A673 (cell line): ENCODE measurements around the gene SYNJ2BP. TPM values are rescaled to one million over a fixed set of nuclear protein-coding genes. Genes with fewer than 3 reads are reported as not detected.
A peak's percentile ranks its signal among the peaks of the same experiment; 100 is the strongest.
"Not testable (repeated sequence)": the region's sequence is repeated elsewhere in the genome, so short reads cannot be mapped to it uniquely, and the experiment has no call there.

Experiments
- BruUV-seq: library from RNA; stranded (reverse); fragments of 400-500 nt; replicated peaks from 2 replicates; lab custom pipeline; 2021; lab: Mats Ljungman, UMichigan
- CTCF ChIA-PET: fragments of 300-600 bp; sonication (Branson Sonifier 250); formaldehyde crosslinking; loops from one replicate; lab custom pipeline; 2022; ENCODE audit warnings: antibody characterized with exemption; lab: Charles Lee
- POLR2A ChIA-PET: fragments of 300-600 bp; sonication (Branson Sonifier 250); formaldehyde crosslinking; loops from one replicate; lab custom pipeline; 2022; ENCODE audit warnings: antibody characterized with exemption; ENCODE audit not compliant: low non-redundant PET; lab: Charles Lee
- DNase-seq: peaks from one replicate; pipeline ENCODE4 v3.0.0-alpha.2; 2015; ENCODE audit warnings: low spot score
- H3K27ac ChIP-seq: fragments of 200-600 bp; sonication (generic); 2 replicates; pipeline ENCODE4 v1.5.1; 2016; ENCODE audit warnings: mixed run types, low read depth, mild to moderate bottlenecking, mixed read lengths, antibody characterized with exemption, low read length; ENCODE audit not compliant: poor library complexity, severe bottlenecking
- H3K27me3 ChIP-seq: fragments of 200-600 bp; sonication (generic); replicated peaks from 2 replicates; pipeline ENCODE4 v1.6.1; 2017; ENCODE audit warnings: mixed run types, low read depth, mild to moderate bottlenecking, mixed read lengths, antibody characterized with exemption, low read length; ENCODE audit not compliant: insufficient read depth, poor library complexity
- H3K36me3 ChIP-seq: fragments of 200-600 bp; sonication (generic); 2 replicates; pipeline ENCODE4 v1.6.1; 2016; ENCODE audit warnings: mixed run types, mild to moderate bottlenecking, mixed read lengths, antibody characterized with exemption, low read length; ENCODE audit not compliant: insufficient read depth, poor library complexity, severe bottlenecking
- H3K4me1 ChIP-seq: fragments of 200-600 bp; sonication (generic); 2 replicates; pipeline ENCODE4 v1.6.1; 2017; ENCODE audit warnings: mixed run types, mild to moderate bottlenecking, mixed read lengths, antibody characterized with exemption, low read length; ENCODE audit not compliant: insufficient read depth, poor library complexity, severe bottlenecking
- H3K4me3 ChIP-seq: fragments of 200-600 bp; sonication (generic); 2 replicates; pipeline ENCODE4 v1.5.1; 2016; ENCODE audit warnings: low read depth, mixed run types, mild to moderate bottlenecking, mixed read lengths, low read length; ENCODE audit not compliant: poor library complexity, severe bottlenecking
- H3K9me3 ChIP-seq: fragments of 200-600 bp; sonication (generic); 2 replicates; pipeline ENCODE4 v1.6.1; 2016; ENCODE audit warnings: mixed run types, low read depth, mild to moderate bottlenecking, mixed read lengths, antibody characterized with exemption, low read length; ENCODE audit not compliant: poor library complexity, severe bottlenecking
- CTCF ChIP-seq: fragments of 300-800, 200-600 bp; sonication (generic); conservative IDR thresholded peaks from 2 replicates; pipeline ENCODE4 v1.5.1; 2017; ENCODE audit warnings: low read depth, mild to moderate bottlenecking, antibody characterized with exemption, low read length, moderate library complexity, mixed read lengths
- EZH2 ChIP-seq: fragments of 200-600 bp; sonication (generic); IDR thresholded peaks from 2 replicates; pipeline ENCODE4 v1.6.1; 2017; ENCODE audit warnings: borderline replicate concordance, low read depth, mild to moderate bottlenecking, mixed read lengths, antibody characterized with exemption, low read length; ENCODE audit not compliant: poor library complexity, severe bottlenecking
- intact Hi-C: fragments of 100-400 bp; cut with micrococcal nuclease; formaldehyde crosslinking; loops from one replicate; pipeline ENCODE4 v1.10.0; 2022; ENCODE audit not compliant: unreplicated experiment
- total RNA-seq: library from RNA; stranded (reverse); gene quantifications from 2 replicates; pipeline ENCODE4 v1.2.3, GENCODE V29; 2021

The SYNJ2BP gene
- total RNA-seq, 1 experiment from 2014 or later, result 27.7 TPM

GRCh38 chr14:70416338-70416724, 559 bp downstream of the SYNJ2BP start:
- peak overlapping the region; percentile 76 for H3K4me3 ChIP-seq
- intact Hi-C loops, result no loop called here
- peak overlapping the region; percentile 56 for H3K27ac ChIP-seq
- TSS peak; percentile 67 for BruUV-seq
- no peaks in the 10 kb centered on the region for H3K27me3 ChIP-seq
- H3K36me3 ChIP-seq, result no peaks in the 10 kb centered on the region
- TF ChIP-seq EZH2 (no peak), CTCF (no peak)
- H3K9me3 ChIP-seq, result no peaks in the 10 kb centered on the region
- H3K4me1 ChIP-seq, result no peaks in the 10 kb centered on the region
- ChIA-PET CTCF (no interaction called here), POLR2A (no interaction called here)
- peak; percentile 14 for DNase-seq

GRCh38 chr14:70415788-70416187, 1.1 kb downstream of the SYNJ2BP start:
- H3K4me3 ChIP-seq, result peak overlapping the region; percentile 76
- H3K4me1 ChIP-seq, result no peaks in the 10 kb centered on the region
- H3K27ac ChIP-seq, result no peak overlapping the region
- TF ChIP-seq CTCF (no peak), EZH2 (no peak)
- ChIA-PET POLR2A (interaction anchor here (0.6 kb wide), 2 partner anchors 56 to 178 kb away, joined by 3 to 16 read pairs; no protein-coding TSS in a partner anchor), CTCF (no interaction called here)
- no peak for DNase-seq
- no peaks in the 10 kb centered on the region for H3K27me3 ChIP-seq
- intact Hi-C loops, result no loop called here
- no peaks in the 10 kb centered on the region for H3K36me3 ChIP-seq
- H3K9me3 ChIP-seq, result no peaks in the 10 kb centered on the region
- no TSS peak for BruUV-seq

- intact Hi-C loops, result no loop called here
- Histone ChIP-seq H3K4me1 (no peaks in the 10 kb centered on the region), H3K27me3 (no peaks in the 10 kb centered on the region), H3K4me3 (no peak overlapping the region), H3K36me3 (no peaks in the 10 kb centered on the region), H3K27ac (no peak overlapping the region), H3K9me3 (no peaks in the 10 kb centered on the region)
- TF ChIP-seq CTCF (no peak), EZH2 (no peak)
- POLR2A ChIA-PET, result no interaction called here
- CTCF ChIA-PET, result no interaction called here
- no TSS peak for BruUV-seq
- no peak for DNase-seq
Measured at GRCh38 chr14:70407621-70408020, 9.3 kb downstream of the SYNJ2BP start.

GRCh38 chr14:70406216-70406615, 10.7 kb downstream of the SYNJ2BP start:
- H3K27me3 ChIP-seq, H3K4me1 ChIP-seq, BruUV-seq, H3K36me3 ChIP-seq, intact Hi-C loops, H3K9me3 ChIP-seq, H3K4me3 ChIP-seq, H3K27ac ChIP-seq, CTCF ChIA-PET, POLR2A ChIA-PET, DNase-seq: not testable (repeated sequence)
